AG04450 (cell line): Measurements from ENCODE around the gene MLC1. TPM values are rescaled to one million over a fixed set of nuclear protein-coding genes. Genes with fewer than 3 reads are reported as not detected.

Source experiments
- CTCF ChIA-PET: fragments of 300-600, 350-600 bp; formaldehyde crosslinking; extraction: SDS; loops from one replicate; lab custom pipeline; 2022; ENCODE audit warnings: antibody characterized with exemption, inconsistent platforms; lab: Charles Lee
- POLR2A ChIA-PET: fragments of 350-600 bp; formaldehyde crosslinking; extraction: SDS; loops from one replicate; lab custom pipeline; 2021; ENCODE audit warnings: antibody characterized with exemption, inconsistent platforms; lab: Yijun Ruan, JAX
- DNase-seq: peaks from one replicate; pipeline ENCODE4 v3.0.0-alpha.2; 2011; ENCODE audit warnings: low read depth, low spot score
- H3K27ac ChIP-seq: one replicate; pipeline ENCODE4 v1.5.1; 2012; ENCODE audit warnings: low read depth, low read length, control low read depth
- H3K27me3 ChIP-seq: one replicate; pipeline ENCODE4 v1.6.0; 2012; ENCODE audit warnings: low read length; ENCODE audit not compliant: control insufficient read depth, insufficient read depth
- H3K4me3 ChIP-seq: 2 replicates; pipeline ENCODE4 v1.5.1; 2011; ENCODE audit warnings: mild to moderate bottlenecking, low read depth, low read length, control low read depth
- H3K9me3 ChIP-seq: 2 replicates; pipeline ENCODE4 v1.5.1; 2012; ENCODE audit warnings: low read length; ENCODE audit not compliant: control insufficient read depth, insufficient read depth
- CTCF ChIP-seq: IDR thresholded peaks from 2 replicates; pipeline ENCODE4 v1.5.1; 2011; ENCODE audit warnings: low read depth, low read length, control low read depth, inconsistent platforms
- polyA plus RNA-seq: library from polyadenylated mRNA; depleted of rRNA; stranded (reverse); fragments of >200 nt; gene quantifications from 2 replicates; pipeline ENCODE4 v1.2.3, GENCODE V29; 2011

Gene MLC1
- polyA plus RNA-seq, 1 experiment, result 0.27 TPM

- H3K27me3 ChIP-seq, result peaks cover 6% of the 10 kb centered on the region
- no peak overlapping the region for H3K4me3 ChIP-seq
- no peak overlapping the region for H3K27ac ChIP-seq
- CTCF ChIA-PET, result no interaction called here
- POLR2A ChIA-PET, result no interaction called here
- DNase-seq, result no peak
- H3K9me3 ChIP-seq, result peaks cover 31% of the 10 kb centered on the region
- no peak for TF ChIP-seq CTCF
Measured at GRCh38 chr22:50091092-50091768, 6.0 kb upstream of the MLC1 start.

GRCh38 chr22:50090412-50090714, 5.1 kb upstream of the MLC1 start:
- POLR2A ChIA-PET, result no interaction called here

GRCh38 chr22:50089682-50090411, 4.6 kb upstream of the MLC1 start, which contains the start of gene MOV10L1:
Gene MOV10L1, plus strand, starts transcription at chr22:50090006. Its CDS starts 83 bp downstream, at chr22:50090089.
- no peak for DNase-seq
- TF ChIP-seq CTCF, result no peak
- ChIA-PET CTCF (no interaction called here), POLR2A (no interaction called here)
- Histone ChIP-seq H3K9me3 (peaks cover 34% of the 10 kb centered on the region), H3K27ac (no peak within 1 kb of the TSS), H3K27me3 (peaks cover 3% of the 10 kb centered on the region), H3K4me3 (no peak within 1 kb of the TSS)

More at GRCh38 chr22:50090412-50090714, 5.1 kb upstream of the MLC1 start:
- CTCF ChIA-PET, result no interaction called here
- H3K27ac ChIP-seq, result no peak overlapping the region
- DNase-seq, result no peak
- peaks cover 34% of the 10 kb centered on the region for H3K9me3 ChIP-seq
- no peak for TF ChIP-seq CTCF
- peaks cover 6% of the 10 kb centered on the region for H3K27me3 ChIP-seq
- no peak overlapping the region for H3K4me3 ChIP-seq

GRCh38 chr22:50089231-50089630, 4.0 kb upstream of the MLC1 start:
- H3K4me3 ChIP-seq, result no peak overlapping the region
- TF ChIP-seq CTCF, result no peak
- no peak for DNase-seq
- no peak overlapping the region for H3K27ac ChIP-seq
- peaks cover 34% of the 10 kb centered on the region for H3K9me3 ChIP-seq
- ChIA-PET CTCF (no interaction called here), POLR2A (no interaction called here)
- peaks cover 6% of the 10 kb centered on the region for H3K27me3 ChIP-seq

GRCh38 chr22:50088096-50088495, 2.9 kb upstream of the MLC1 start:
- Histone ChIP-seq H3K4me3 (no peak overlapping the region), H3K27me3 (peaks cover 6% of the 10 kb centered on the region), H3K9me3 (peaks cover 34% of the 10 kb centered on the region), H3K27ac (no peak overlapping the region)
- DNase-seq, result no peak
- no peak for TF ChIP-seq CTCF
- ChIA-PET CTCF (no interaction called here), POLR2A (no interaction called here)
